SH-SY5Y (cell line): Measurements from ENCODE around the gene USP20.

ENCODE experiments used
- GATA2 ChIP-seq: IDR thresholded peaks from 2 replicates; pipeline ENCODE4 v1.6.1; 2011; ENCODE audit warnings: mild to moderate bottlenecking, low read depth, low read length
- GATA3 ChIP-seq: IDR thresholded peaks from 2 replicates; pipeline ENCODE4 v1.6.1; 2011; ENCODE audit warnings: low read depth, mild to moderate bottlenecking, low read length, moderate library complexity

DNA sequence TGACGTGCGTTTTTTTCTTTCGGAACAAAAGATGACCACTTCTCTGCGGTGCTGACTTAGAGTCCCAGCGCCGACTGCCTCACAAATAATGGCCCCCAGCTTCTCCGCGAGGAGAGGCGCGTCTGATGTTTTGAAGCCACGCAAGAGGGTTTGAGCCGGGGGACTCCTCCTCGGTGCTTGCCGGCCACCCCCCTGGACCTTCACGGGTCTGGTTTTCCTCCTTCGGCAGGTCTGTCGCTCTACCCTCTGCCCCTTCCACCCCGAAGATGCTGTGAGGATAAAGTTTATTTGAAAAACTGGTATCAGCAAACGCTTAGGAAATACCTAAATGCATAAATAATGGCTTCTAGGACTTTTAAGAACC is 584 bp downstream of the USP20 start:
- TF ChIP-seq GATA2: no peak
- no peak for TF ChIP-seq GATA3
